HT-29 (cell line): ENCODE results near the gene ARHGAP18. TPM values are rescaled to one million over a fixed set of nuclear protein-coding genes. Genes with fewer than 3 reads are reported as not detected.
A peak's percentile ranks its signal among the peaks of the same experiment; 100 is the strongest.

ENCODE experiments used
- DNase-seq: peaks from one replicate; pipeline ENCODE4 v3.0.0-alpha.2; 2015; ENCODE audit warnings: low spot score
- total RNA-seq: library from RNA; depleted of rRNA; stranded (reverse); fragments of >200 nt; shearing (Covaris generic); gene quantifications from 2 replicates; pipeline ENCODE4 v1.2.3, GENCODE V29; 2014

ARHGAP18 gene
- total RNA-seq, 1 experiment from 2014 or later = 29.7 TPM

- no peak for DNase-seq
These were observed 9.7 kb upstream of the ARHGAP18 start for GRCh38 chr6:129719692-129720091.

GRCh38 chr6:129717277-129717676 lies 7.3 kb upstream of the ARHGAP18 start:
- no peak for DNase-seq

- no peak for DNase-seq
These were observed 3.9 kb upstream of the ARHGAP18 start for GRCh38 chr6:129713806-129714333.

- DNase-seq = no peak
These were observed 1.3 kb upstream of the ARHGAP18 start for GRCh38 chr6:129711271-129711631.

GRCh38 chr6:129710450-129711270 lies 683 bp upstream of the ARHGAP18 start:
- no peak for DNase-seq

GRCh38 chr6:129709196-129709768 lies 695 bp downstream of the ARHGAP18 start:
- peak; percentile 47 for DNase-seq

GRCh38 chr6:129708496-129709195 lies 1.3 kb downstream of the ARHGAP18 start:
- peak; percentile 32 for DNase-seq

GRCh38 chr6:129707882-129708495 lies 2.0 kb downstream of the ARHGAP18 start:
- peak; percentile 30 for DNase-seq

- DNase-seq = no peak
These were observed 2.9 kb downstream of the ARHGAP18 start for GRCh38 chr6:129707028-129707427.

GRCh38 chr6:129705212-129705611 lies 4.8 kb downstream of the ARHGAP18 start:
- DNase-seq = no peak

- no peak for DNase-seq
These were observed 5.3 kb downstream of the ARHGAP18 start for GRCh38 chr6:129704708-129705107.

GRCh38 chr6:129701721-129702455 lies 8.1 kb downstream of the ARHGAP18 start:
- no peak for DNase-seq

- no peak for DNase-seq
These were observed 9.3 kb downstream of the ARHGAP18 start for GRCh38 chr6:129700666-129701065.

GRCh38 chr6:129699659-129700058 lies 10.3 kb downstream of the ARHGAP18 start:
- no peak for DNase-seq

GRCh38 chr6:129698430-129698829 lies 11.5 kb downstream of the ARHGAP18 start:
- DNase-seq = no peak

GRCh38 chr6:129697788-129698187 lies 12.2 kb downstream of the ARHGAP18 start:
- no peak for DNase-seq

- DNase-seq = no peak
These were observed 13.1 kb downstream of the ARHGAP18 start for GRCh38 chr6:129696843-129697242.

- no peak for DNase-seq
These were observed 14.0 kb downstream of the ARHGAP18 start for GRCh38 chr6:129696028-129696418.

- DNase-seq = no peak
These were observed 14.5 kb downstream of the ARHGAP18 start for GRCh38 chr6:129695373-129696027.

- DNase-seq = no peak
These were observed 15.9 kb downstream of the ARHGAP18 start for GRCh38 chr6:129694036-129694435.

GRCh38 chr6:129692467-129692866 lies 17.5 kb downstream of the ARHGAP18 start:
- no peak for DNase-seq
